HG02610 (cell line): ENCODE results near the gene DIAPH3.
A peak's percentile ranks its signal among the peaks of the same experiment; 100 is the strongest.
"Not testable (repeated sequence)": the region's sequence is repeated elsewhere in the genome, so short reads cannot be mapped to it uniquely, and the experiment has no call there.

Experiments
- ATAC-seq: cut with Tn5 transposase; IDR thresholded peaks from one replicate; pipeline ENCODE4 v1.9.1; 2021; ENCODE audit warnings: mild to moderate bottlenecking, moderate library complexity; ENCODE audit not compliant: unreplicated experiment

DIAPH3 gene

GRCh38 chr13:60163478-60164233 is at the start of gene DIAPH3:
TSS of gene DIAPH3 (minus strand) at chr13:60163928. CDS start at chr13:60163766, 162 bp downstream.
- peak; percentile 100 for ATAC-seq

- ATAC-seq, result no peak
These were observed 49.6 kb upstream of the DIAPH3 start for GRCh38 chr13:60213236-60213744.

- ATAC-seq, result no peak
These were observed 47.8 kb upstream of the DIAPH3 start for GRCh38 chr13:60211548-60211947.

GRCh38 chr13:60210510-60211330 is 47.0 kb upstream of the DIAPH3 start:
- no peak for ATAC-seq

GRCh38 chr13:60205499-60205898 is 41.8 kb upstream of the DIAPH3 start:
- not testable (repeated sequence) for ATAC-seq

GRCh38 chr13:60201286-60201685 is 37.6 kb upstream of the DIAPH3 start:
- no peak for ATAC-seq

- ATAC-seq, result not testable (repeated sequence)
These were observed 32.2 kb upstream of the DIAPH3 start for GRCh38 chr13:60195893-60196292.

- ATAC-seq, result no peak
These were observed 19.2 kb upstream of the DIAPH3 start for GRCh38 chr13:60182907-60183306.

- no peak for ATAC-seq
These were observed 14.6 kb upstream of the DIAPH3 start for GRCh38 chr13:60178327-60178726.

GRCh38 chr13:60175571-60175970 is 11.8 kb upstream of the DIAPH3 start:
- no peak for ATAC-seq

- no peak for ATAC-seq
These were observed 10.4 kb upstream of the DIAPH3 start for GRCh38 chr13:60174113-60174512.

- no peak for ATAC-seq
These were observed 8.4 kb upstream of the DIAPH3 start for GRCh38 chr13:60172111-60172510.

- no peak for ATAC-seq
These were observed 6.7 kb upstream of the DIAPH3 start for GRCh38 chr13:60170414-60170813.

- ATAC-seq, result no peak
These were observed 5.7 kb upstream of the DIAPH3 start for GRCh38 chr13:60169239-60170031.

GRCh38 chr13:60167121-60167520 is 3.4 kb upstream of the DIAPH3 start:
- no peak for ATAC-seq

GRCh38 chr13:60165391-60166099 is 1.8 kb upstream of the DIAPH3 start:
- no peak for ATAC-seq

- peak; percentile 18 for ATAC-seq
These were observed 634 bp upstream of the DIAPH3 start for GRCh38 chr13:60164234-60164889.

- no peak for ATAC-seq
These were observed 1.6 kb downstream of the DIAPH3 start for GRCh38 chr13:60162096-60162495.

GRCh38 chr13:60158321-60158801 is 5.4 kb downstream of the DIAPH3 start:
- ATAC-seq, result no peak

- ATAC-seq, result peak; percentile 52
These were observed 7.8 kb downstream of the DIAPH3 start for GRCh38 chr13:60155978-60156377.
